GM19455 (cell line): Measurements from ENCODE around the gene FHL2.
A peak's percentile ranks its signal among the peaks of the same experiment; 100 is the strongest.

Experiments
- ATAC-seq: cut with Tn5 transposase; IDR thresholded peaks from one replicate; pipeline ENCODE4 v1.9.1; 2021; ENCODE audit not compliant: unreplicated experiment

The FHL2 gene, protein sequence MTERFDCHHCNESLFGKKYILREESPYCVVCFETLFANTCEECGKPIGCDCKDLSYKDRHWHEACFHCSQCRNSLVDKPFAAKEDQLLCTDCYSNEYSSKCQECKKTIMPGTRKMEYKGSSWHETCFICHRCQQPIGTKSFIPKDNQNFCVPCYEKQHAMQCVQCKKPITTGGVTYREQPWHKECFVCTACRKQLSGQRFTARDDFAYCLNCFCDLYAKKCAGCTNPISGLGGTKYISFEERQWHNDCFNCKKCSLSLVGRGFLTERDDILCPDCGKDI

DNA sequence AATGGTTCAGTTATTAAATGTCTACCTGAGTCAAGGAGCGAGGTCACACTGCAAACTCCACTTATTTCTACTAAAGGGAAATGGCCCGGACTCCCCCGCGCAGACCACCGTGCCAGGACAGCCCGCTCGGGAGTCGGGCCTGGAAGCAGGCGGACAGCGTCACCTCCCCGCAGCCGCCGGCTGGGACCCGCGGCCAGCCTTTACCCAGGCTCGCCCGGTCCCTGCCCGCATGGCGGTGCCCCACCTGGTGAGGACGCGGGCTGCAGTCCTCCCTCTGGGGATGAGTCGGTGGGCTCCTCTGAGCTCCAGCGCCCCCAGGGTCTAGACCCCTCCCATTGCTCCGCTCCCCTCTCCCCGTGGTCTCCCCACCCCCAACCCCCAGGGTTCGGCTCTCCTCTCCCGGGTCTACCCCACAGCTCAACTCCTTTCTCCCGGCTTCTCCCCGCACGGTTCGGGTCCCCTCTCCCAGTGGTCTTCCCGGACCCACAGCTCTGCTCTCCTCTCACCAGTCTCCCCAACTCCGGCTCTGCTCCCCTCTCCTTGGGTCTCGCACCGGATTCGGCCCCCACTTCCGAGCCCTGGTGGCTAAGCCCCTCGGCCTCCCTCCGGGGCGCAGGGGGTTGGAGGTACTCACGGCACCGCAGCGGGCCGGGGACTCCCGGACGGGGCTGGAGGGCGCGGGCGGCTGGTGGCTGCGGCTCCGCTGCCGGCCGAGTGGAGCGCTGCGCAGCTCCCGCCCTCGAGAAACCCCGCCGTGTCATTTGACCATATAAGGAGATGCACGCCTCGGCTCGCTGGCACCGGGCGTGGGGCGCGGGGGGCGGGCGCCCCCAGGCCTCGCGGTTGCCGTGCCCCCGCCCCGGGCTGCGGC is at the start of gene FHL2:
Gene FHL2, minus strand, starts transcription at position 716 of the 871 bp plus-strand sequence. CDS start 12,535 bp downstream, outside the sequence.
- ATAC-seq: peak; percentile 98

DNA sequence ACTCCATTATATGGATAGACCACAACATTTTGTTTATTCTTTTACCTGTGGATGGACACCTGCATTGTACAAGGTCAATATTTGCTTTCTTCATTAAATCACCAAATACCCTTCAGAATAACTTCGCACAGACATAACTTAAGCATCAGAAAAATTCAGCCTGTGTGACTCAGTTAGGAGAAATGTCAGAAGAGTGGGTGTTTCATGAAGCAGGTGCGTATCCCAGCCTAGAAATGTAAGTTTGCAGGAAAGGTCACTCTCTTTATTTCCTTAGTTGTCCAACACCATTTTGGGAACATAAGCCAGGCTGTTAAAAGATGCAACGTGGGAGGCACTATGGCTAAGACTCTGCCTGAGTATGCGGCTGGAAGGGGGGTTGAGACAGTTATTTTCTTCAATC is 48.6 kb upstream of the FHL2 start:
- no peak for ATAC-seq

DNA sequence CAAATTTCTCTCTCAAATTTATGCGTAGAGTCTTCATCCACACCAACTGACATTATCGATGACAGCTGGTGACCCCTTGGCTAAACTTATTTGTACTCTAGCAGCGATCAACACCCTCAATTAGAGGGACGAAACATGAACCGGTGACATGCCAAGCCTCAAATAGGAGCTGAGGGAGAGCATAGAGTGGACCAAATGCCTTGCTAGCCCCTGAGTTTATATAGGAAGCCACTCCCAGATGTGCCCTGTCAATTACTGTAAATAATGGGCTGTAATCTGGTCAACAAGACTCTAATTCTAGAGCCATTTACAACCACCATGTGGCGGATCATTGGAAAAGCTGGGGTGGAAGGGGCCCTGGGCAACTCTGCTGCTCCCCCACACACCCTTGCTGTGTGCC is 47.6 kb upstream of the FHL2 start:
- no peak for ATAC-seq

DNA sequence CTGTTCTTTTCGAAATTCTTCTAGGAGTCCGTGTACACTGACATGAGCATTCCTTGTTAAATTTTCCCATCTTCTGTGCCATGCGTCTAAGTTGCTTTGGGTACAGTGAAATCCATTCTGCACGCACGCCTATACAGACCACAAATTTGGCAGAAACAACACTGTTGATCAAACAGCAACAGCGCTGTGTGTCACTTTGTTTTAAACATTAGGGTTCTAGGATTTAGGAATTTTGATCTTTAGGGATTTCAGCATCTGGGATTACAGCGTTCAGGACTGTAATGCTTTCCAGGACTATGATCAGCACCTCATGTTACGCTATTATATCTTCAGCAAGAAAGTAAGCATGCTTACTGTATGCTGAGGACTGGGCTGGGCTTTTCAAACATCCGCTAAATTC is 47.1 kb upstream of the FHL2 start:
- no peak for ATAC-seq

DNA sequence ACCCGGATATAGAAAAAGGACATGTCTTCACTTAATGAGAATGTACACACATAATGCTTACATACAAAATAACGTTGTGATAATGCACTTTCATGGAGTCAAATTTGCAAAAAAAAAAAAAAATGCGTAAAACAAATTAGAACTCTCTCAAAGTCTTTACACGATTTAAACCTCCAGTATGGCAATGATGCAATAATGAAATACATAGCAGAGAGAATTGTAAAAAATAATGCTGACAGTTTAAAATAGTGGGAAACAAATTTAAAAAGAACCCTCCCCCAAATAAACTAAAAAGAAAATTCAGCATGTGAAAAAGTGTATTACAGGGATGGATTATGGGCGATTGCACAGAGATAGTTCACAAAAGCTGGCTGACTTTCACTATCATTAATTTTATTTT is 46.6 kb upstream of the FHL2 start:
- no peak for ATAC-seq

DNA sequence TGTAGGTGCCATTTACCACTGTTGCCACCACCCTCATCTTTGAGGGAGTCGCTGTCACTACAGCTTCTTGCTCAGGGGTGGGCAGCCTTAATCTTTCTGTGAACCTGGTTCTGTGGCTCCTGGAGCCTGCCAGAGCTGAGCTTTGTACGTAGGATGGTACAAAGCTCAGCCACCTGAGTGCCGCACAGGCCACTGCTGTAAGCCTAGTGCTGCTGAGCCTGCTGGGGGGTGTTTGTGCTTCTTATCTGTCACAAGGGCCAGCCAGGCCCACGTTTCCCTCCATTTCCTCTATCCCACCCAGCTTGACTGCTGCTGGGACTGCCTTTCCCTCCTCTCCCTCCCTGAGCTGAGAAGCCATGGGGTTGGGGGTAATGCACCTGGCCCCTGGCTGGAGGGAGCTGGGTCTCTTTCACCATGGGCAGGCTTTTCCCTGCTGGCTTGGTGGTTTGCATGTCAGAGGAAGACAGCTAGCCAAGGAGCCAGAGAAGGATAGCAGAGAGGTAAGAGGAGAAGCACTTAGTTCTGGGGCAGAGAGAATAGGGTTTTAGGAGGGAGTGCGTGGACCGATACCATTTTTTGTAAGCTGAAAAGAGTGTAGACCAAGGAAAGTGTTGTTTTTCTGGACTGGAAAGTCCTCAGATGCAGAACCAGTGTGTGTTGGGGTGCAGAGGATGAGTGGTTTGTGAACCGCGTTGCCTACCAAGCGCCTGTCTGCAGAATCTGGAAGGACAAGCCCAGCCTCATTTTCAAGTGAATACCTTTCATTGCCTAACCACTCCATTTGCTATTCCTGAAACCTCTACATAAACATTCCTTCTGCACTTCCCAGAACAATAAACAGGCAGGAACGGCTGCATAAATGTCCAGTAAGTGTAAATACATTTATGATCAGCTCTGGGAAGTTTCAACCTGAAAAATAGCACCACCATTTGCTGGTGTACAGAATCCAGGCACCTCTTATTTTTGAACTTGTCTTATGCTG is 45.1 kb upstream of the FHL2 start:
- no peak for ATAC-seq

DNA sequence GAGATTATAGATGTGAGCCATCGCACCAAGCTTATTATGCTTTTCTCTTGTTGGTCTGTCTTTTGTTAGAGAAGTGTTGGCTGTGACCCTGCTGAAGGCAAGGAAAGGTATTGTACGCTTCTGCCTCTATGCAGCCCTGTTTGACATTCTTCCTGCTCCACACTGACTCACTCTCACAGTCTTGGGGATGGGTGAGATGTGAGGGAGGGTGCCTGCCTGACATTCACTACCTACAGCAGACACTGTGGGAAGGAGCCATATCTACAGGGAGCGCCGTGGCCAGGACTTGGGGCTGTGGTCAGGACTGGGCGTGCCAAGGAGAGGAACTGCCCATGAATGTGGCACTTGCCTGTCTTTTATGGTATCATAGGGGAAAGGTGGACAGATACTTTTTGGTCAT is 43.9 kb upstream of the FHL2 start:
- no peak for ATAC-seq

DNA sequence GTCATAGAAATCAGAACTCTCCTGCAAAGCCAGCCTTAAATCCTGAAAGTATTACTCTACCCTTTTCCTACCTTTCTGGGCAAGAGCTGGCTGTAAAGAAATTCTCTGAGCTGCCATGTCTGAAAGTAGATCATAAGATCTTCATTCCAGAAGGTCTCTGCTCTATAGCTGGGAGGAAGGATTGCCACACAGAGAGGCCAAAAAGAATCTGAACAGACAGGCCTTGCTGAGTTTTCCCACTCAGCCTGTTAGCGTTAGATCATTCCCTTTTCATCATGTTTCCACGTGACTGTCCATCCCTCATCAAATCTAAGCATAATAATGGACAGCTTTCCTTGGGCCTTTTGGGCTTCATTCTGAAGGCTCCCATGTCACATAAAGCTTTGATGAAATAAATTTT is 43.2 kb upstream of the FHL2 start:
- no peak for ATAC-seq

DNA sequence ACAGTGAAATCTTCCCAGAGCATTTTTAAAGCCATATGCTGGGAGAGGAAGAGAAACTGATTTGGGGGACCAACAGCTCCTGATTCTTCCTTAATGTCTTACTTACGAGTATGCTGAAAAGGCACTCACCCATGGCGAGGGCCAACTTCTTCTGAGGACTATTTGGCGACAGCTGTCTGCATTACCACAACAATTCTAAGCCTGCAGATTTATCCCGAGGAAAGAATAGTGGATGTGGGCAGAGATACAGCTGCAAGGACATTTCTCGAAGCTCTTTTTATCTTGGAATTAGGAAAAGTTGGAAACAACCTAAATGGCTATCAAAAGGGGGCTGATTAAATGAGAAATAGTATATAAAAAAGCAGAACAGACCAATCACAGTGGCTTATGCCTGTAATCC is 40.3 kb upstream of the FHL2 start:
- ATAC-seq: no peak

DNA sequence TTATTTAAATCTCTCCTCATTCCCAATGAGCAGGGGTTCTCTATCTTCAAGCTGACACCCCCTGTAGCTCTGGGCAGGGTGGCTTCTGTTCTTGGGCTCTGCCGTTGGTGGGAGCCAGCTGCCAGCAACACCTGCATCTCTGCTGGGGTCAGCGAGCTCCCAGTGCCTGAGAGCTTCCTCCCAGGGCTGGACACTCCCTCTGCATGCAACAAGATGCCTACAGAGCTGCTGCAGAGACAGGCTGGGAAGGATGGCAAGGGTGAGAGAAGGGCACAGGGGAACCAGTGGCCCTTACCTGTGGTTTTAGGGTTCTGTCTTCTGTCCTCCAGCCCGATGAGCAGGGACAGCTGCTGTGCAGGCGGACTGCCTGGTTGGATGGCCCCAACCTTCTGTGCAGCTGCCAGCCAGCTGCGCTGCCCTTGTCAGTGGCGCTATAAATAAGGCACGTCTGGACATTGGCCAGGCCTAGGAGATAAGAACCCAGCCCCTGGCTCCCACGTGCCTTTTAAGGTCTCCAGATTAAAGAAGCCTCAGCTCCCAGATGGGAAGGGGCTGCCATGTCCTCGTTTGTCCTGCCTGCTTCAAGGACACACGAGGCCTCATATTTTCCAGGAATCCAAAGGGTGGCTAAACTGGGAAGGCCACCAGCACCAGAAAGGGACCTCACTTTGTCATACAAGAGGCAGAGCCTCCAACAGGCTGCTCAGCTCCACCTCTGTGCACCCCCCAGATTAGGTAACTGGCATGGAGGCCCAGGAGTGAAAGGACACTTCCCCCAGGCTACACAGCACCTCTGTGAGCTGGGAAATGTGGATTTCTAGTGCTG is 39.5 kb upstream of the FHL2 start:
- no peak for ATAC-seq

DNA sequence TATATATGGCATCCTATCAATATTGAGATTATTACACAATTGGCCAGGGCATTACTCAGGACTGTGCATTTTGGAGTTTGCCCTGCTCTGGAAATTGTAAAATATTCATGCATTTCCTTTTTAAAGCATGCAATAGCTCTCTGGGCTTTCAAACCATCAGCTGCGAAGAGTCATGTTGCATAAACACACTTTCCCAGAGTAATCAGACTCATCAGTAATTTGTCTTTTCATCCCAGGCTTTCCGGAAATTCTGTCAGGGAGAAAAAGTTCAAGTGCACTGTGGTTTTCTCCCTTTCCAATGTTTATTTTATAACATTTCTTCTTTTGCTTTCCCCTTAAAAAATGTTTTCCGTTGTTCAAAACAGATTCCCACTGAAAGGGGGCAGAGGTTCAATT is 38.9 kb upstream of the FHL2 start:
- no peak for ATAC-seq

DNA sequence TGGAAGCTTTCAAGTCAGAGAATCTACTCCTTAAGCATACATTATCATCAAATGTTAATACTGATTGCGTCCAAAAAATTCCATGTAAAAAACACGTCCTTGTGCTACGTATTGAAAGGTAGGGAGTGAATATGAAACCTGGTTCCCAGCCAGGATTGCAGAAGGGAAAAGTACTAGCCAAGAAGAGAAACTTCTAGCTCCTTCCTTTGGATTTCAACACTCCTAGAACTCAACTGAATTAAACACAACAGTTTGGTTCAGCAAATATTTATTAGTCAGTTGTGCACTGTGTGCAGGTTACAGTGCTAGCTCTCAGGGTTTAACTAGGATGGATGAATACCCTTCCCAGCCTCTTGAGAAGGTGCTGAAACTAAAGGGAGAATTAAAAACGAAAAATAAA is 33.9 kb upstream of the FHL2 start:
- no peak for ATAC-seq

DNA sequence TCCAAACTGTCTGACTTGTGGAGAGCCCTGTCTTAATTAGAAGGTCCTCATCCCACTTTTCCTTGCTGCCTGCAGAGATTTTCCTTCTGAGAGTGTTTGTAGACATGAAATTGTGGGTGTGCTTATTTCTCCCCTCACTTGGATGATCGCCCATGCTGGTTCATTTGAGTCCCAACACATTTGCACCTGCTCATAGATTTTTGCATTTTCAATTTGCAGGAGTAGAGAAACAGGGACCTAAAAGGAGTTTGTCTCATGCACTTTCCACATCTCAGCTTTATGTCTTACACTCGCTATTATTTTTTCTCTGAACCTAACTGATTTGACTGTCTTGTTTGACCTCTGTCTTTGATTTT is 33.2 kb upstream of the FHL2 start:
- ATAC-seq: no peak

DNA sequence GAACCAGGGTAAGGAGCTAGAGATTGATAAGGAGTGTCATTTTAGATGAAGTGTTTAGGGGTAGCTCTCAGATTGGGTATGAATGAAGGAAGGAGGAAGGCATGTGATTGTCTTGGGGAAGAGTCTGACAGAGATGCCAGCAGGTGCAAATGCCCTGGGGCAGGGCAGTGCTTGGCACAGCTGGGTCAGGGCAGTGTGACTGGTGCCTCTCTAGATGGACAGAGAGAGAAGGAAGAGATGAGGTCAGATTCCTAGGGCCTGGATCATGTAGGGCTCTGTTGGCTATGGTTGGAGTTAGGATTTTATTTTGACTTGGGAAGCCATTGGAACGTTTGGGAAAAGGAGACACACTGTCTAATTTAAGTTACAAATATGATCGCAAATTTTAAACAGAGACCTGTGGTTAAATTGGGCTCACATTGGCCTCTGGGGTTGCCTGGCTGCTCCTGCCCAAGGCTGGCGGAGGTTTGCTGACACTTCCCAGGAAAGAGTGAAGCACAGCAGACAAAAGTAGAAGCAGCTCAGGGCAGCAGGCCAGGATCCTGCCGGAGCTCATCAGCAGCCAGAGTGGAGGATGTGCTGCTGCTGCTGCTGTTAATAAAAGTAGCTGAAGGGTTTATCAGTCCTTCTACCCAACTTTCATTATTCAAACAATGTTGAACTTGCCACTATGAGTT is 32.7 kb upstream of the FHL2 start:
- no peak for ATAC-seq

DNA sequence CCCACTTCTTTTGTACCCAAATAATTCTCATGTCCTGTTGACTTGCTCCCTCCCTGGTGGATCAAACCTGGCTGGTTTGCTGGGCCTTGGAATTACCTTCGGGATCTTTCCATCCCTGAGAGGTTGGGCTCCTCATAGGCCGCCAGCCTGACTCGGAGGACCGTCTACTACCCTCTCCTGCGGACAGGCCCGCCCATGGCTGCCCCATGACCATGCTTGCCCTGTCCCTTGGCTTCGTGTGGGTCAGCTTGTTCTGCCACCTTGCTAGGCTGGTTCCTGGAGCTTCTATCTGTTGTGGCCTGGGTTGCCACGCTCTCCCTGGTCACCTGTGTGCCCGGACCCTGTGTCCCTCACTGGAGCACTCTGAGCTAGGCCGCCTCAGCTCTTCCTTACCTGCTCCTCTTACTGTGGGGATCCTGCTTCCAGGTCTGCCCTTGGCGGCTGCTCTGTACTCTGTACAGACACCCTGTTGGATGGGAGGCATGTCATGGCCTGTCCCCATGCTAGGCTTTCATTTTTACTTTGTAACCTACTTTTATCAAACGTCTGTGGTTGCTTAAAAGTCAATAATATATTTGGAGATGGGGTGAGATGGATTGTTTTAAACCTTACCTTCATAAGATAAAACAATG is 29.7 kb upstream of the FHL2 start:
- no peak for ATAC-seq

DNA sequence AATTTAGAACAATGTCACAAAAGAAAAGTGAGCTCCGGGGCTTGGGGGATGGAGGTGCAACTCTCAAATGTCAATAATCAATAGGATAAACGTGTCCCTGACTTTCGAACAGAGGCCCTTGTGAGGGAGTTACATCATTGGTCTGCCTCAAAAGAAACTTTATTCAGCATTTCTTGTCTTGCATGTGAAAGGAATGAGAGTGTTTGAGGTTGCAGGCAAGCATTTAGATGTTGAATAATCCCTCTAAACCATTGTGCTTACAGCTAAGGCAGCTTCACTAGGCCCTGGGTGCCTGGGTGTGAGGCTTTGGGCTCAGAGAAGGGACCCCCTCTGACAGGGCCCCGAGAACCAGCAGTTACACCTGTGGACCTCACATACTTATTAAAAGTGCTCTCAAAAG is 28.6 kb upstream of the FHL2 start:
- no peak for ATAC-seq

DNA sequence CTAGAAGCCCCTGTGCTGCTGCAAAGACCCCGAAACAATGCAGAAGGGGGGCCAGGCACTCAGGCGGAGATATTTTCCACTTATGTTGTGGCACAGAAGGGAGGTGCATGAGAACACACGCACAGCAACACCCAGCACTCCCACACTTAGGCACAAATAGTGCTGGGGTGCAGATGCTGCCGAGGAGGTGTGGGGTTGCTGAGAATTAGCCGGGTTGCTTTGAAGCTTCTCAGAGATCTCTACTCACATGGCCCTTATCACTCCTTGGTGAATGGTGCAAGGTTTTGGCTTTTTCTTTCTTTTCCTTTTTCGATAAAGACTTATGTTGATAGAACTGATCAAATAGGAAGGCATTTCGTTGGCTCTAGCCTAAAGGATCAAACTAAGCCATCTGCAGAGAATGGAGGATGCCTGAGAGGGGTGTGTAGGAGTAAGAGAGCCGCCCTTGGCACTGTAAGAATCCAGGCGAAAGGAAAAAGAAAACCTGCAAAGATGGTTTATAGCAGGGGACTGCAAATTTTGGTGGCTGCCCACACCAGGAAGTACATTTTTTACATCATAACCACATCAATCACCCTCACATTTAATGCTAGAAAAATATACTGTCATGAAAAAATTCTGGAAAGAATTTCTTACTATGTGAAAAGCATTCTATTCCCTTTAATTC is 27.9 kb upstream of the FHL2 start:
- ATAC-seq: no peak

DNA sequence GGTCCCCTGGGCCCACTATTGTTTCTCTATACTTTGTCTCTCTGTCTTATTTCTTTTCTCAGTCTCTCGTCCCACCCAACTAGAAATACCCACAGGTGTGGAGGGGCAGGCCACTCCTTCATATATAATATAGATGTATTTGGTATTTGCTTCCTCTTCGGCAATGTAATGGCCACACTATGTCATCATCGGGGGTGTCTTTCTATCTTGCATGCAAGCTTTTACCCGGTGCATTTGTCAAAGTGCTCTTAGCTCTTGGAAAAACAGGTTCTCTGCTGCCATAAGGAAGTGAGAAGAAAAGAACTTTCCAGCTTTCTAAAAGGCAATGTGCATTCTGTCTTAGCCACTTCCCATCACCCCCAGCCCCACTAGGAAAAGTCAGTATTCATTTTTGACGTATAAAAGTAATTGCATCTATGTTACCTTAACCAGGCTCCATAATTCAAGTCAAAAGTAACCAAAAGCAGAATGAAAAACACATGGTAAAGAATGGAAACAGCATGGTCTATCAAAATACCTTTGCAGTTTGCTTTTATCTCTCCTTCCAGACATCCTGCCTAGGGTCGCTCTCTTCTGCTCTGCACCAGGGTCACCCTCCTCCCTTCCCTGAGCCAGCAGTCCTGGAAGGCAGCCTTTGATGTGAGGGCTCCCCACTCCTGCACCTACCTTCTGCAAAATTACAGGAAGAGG is 27.2 kb upstream of the FHL2 start:
- no peak for ATAC-seq
